T-helper 1 cell (primary cell): ENCODE measurements around the gene KLHL22.
"Not testable (repeated sequence)": the region's sequence is repeated elsewhere in the genome, so short reads cannot be mapped to it uniquely, and the experiment has no call there.

Experiments
- DNase-seq, 5 donors: peaks; one replicate each; pipeline ENCODE4 v3.0.0-alpha.2; 2012 to 2020

Gene KLHL22

DNA sequence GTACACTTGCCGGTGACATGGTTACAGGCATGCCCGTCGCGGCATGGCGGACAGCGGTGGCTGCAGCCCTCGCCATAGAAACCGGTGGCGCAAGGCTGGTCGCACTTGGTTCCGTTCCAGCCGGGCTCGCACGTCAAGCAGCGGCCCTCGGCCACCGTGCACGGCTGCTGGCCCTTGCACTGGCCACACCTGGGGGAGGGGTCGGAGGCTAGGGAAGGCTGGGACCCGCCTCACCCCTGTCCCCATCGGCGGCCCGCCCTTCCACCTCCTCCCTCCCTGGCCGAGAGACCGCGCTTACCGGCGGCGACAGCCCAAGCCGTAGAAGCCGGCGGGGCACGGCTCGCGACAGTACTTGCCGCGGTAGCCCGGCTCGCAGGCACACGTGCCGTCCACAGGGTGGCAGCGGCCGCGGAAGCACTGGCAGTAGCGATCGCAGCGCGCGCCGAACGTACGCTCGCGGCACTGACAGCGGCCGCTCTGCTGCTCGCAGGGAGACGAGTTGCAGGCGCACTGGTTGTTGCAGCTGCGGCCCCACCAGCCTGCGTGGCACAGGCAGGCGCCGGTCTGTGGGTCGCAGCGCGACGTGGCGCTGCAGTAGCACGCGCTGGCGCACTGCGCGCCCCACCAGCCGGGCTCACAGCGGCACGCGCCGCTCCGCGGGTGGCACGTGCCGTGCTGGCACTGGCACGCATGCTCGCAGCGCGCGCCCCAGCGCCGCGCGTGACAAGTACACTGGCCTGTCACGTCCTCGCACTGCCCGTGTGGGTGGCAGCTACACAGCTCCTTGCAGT lies 64.7 kb downstream of the KLHL22 start:
- DNase-seq = peak in 4 of 5 donors; percentile 46 to 76 (median 54)

DNA sequence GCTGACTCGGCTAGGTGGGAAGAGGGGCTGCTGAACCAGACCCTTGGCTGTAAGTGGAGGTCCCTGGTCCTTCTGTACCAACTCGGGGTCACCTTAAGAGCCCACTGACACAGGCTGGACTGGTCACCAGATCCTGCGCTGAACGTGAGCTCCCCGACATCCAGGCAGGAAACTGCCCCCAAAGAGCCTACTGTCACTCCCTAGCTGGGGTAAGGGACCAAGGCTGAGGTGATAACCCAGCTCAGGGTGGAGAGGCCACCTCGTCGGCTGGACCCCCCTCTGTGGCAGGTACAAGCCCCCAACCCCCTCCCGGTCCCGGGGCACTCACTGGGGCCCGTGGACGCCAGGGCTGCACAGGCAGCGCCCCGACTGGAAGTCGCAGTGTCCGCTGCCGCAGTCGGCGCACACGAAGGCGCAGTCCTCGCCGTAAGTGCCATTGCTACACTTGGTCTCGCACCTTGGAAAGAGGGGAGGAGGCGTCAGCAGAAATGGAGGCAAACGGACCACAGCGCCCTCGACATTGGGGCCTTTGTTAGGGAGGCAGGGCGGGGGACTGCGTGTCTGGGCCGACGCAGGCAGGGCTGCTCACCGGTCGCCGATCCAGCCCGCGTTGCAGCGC lies 65.4 kb downstream of the KLHL22 start:
- DNase-seq = no peak

- DNase-seq = peak; percentile 74 to 80 (median 79)
Measured at GRCh38 chr22:20429254-20430100, 66.1 kb downstream of the KLHL22 start.

DNA sequence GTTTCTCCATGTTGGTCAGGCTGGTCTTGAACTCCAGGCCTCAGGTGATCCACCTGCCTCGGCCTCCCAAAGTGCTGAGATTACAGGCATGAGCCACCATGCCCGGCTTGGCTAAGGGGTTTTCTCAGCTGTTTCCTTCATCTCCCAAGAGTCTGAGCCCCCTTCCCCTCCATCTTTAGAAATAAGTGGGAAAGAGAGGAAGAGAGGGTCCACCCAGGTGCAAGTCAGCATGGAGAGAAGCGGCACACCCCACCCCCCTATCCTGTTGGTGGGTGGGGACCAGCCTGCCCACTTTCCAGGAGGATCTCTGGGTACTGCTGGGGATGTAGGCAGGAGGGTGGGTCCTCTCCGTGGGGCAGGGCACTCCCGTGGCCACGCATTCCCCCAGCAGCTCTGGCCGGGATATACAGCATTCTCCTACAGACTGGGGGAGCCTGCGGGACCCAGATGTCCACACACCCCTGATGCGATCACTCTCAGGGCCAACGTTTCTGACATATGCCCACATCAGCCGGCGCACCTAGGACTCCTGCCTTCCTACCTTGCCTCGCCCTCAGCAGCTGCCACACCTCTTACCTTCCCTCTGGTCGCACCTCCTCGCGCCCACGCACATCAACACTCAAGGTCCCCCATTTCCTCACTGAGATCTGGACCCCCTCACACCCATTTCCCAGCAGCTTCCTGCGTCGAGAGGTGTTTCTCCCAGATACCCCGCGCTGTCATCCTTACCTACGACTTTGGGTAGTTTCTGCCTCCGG lies 66.9 kb downstream of the KLHL22 start:
- DNase-seq = no peak

DNA sequence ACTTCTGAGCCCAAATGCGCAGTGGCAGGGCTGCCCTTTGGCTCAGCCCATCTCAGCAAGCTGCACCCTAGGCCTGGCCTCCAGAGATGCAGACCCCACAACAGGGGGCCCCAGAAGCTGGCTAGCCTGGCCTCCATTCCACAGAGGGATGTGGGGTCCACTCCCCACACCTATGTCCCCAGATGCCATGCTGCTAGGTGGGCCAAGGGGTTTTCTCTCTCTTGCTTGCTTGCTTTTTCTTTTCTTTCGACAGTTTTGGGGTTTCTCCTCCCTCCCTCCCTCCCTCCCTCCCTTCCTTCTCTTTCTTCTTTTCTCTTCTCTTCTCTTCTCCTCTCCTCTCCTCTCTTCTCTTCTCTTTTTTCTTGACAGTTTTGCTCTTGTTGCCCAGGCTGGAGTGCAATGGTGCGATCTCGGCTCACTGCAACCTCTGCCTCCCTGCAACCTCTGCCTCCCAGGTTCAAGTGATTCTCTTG lies 67.6 kb downstream of the KLHL22 start:
- no peak for DNase-seq

DNA sequence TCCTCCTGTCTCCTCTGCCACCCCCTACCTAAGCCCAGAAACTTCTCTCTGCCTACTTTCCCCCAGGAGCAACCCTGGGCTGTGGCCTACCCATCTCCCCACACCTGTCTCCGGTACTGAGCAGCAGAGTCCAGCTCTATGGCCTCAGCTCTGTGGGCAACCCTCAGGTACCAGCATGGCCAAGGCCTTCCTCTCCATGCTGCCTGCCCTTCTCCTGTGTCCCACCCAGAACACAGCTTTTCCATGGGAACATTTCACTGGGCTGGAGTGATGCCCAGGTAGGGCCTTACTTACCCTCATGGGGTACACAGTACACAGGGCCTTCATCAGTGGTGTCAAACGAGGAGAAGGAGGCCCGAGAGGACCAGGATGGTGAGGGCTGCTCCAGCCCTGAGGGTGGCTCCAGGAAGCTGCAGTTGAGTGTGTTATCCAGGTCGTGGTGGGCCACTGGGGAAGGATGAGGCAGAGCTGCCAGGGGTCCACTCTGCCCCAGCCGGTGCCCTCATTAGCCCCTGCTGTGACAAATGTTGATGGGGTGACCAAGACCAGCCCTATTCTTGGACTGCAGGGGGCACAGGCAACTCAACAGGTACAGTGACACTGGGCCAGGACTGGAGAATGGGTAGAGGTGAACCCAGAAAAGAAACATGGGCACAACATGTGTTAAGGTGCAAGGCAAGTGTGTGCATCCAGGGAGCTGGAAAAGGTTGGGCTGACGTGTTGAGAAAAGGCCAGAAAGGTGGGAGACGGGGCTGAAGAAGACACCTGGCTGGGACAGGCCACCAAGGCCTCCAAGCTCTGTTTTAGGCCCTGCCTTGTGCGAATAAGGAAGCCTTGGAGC lies 68.3 kb downstream of the KLHL22 start:
- no peak for DNase-seq

DNA sequence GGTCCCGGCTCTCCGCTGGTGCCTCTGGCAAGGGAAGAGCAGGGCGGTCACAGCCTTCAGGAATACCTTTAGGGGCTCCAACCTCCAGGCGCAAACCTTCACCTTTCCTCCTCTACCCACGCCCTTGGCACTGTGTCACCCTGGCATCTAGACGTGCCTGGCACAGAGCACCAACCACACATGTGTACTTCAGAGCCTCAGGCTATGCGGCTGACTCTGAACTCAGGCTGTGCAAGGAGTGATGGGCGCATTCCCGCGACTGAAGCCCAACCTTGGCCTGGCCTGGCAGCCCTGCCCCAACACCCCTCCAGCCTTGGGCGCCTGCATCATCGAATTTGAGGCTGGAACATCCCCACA lies 69.4 kb downstream of the KLHL22 start:
- no peak for DNase-seq

DNA sequence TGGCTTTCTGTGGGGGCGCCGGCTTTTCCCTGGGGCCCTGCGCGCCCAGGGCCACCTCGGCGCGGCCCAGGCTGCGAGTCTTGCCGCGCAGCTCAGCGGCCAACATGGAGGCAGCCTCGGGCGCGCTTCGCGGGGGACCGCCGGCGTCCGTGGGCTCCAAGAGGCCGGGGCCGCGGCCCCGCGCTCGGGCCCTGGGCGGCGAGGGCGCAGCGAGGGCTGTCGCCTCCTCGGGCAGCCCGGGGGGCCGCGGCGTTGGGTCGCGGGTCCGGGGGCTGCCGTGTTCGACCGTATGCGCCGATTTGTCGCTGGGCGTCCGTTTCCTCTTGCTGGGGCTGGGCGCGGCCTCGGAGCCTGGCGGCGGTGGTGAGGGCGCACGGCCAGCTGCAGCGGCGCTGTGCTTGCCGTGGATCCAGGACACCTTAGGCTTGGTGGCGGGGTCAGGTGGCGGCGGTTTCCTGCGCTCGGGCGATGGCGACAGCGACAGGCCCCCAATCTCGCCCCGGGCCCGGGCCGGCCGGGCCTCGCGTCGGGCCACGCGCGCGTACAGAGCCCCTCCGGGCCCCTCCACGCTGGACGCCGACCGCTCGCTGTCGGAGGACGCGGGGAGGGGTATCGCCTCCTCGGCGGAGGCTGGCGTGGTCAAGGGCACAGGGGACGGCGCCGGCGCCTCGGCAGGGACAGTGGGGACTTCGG lies 69.9 kb downstream of the KLHL22 start:
- DNase-seq = no peak

- no peak for DNase-seq
Measured at GRCh38 chr22:20424932-20425565, 70.5 kb downstream of the KLHL22 start.

DNA sequence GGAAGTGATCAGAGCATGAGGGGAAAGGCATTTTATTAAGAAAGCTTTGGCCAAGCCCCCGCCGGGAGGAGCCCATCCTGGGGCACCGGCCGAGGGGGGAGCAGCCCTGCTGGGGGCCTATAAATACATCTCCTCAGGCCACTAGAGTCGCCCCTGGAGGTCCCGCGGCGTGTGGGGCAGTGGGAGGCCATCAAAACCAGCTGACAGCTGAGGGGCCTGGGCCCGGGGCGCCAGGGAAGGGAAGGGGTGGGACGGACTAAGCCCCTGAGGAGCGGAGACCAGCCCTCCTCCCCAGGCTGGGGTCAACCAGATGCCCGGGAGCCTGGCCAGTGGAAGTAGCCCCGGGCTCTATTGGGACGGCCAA lies 71.0 kb downstream of the KLHL22 start:
- no peak for DNase-seq

GRCh38 chr22:20423906-20424551 lies 71.6 kb downstream of the KLHL22 start:
- DNase-seq = no peak

DNA sequence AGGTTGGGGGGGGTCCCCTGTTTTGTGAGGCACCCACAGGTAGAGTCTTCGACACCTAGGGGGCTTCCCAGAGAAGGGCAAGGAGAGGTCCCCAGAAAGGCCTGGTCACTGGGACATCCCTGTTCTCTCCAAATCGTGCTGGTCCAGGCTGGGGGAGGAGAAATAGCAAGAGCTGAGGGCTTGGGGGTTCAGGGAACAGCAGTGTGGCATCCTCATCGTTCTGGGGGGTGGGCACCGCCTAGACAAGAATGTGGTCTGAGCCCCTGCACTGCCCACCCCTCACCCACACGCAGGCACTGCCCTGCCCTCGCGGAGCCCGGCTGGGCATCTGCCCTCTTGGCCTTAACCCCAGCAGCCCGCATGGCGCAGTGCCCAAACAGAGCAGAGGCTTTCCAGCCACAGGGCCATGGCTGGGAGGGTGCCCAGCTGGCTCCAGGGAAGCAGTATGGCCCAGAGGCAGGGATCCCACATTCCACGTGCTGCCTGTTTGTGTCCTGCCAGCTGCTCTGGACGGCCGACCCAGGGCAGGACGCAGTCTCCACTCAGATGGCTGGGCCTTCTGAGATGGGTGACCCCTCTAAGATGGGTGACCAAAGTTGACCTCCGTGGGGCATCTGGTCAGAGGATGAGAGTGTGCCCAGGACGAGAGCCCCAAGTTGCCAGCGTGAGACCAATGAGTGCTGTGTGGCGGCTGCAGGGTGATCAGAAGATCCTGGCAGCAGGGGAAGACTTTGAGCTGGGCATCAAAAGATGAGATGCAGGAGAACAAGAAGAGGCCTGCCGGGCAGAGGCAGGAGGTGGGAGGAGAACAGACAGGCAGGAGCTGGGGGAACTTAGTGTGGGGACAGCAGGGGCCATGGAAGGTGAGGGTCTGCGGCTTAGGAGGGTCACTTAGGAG lies 72.3 kb downstream of the KLHL22 start:
- DNase-seq = no peak

- DNase-seq = no peak
Measured at GRCh38 chr22:20422271-20423007, 73.2 kb downstream of the KLHL22 start.

DNA sequence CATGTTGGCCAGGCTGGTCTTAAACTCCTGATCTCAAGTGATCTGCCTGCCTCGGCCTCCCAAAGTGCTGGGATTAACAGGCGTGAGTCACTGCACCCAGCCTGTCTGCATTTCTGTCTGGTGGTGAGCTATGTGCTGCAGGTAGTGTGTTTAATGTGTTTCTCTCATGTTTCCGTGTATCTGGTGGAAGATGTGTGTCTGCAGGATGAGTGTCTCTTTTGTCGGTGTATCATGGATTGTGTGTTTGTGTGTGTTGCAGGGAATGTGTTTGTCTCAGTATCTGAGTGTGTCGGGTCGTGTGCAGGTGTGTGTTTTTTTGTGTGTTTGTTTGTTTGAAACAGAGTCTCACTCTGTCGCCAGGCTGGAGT lies 74.1 kb downstream of the KLHL22 start:
- DNase-seq = no peak

GRCh38 chr22:20420157-20420842 lies 75.3 kb downstream of the KLHL22 start:
- no peak for DNase-seq

DNA sequence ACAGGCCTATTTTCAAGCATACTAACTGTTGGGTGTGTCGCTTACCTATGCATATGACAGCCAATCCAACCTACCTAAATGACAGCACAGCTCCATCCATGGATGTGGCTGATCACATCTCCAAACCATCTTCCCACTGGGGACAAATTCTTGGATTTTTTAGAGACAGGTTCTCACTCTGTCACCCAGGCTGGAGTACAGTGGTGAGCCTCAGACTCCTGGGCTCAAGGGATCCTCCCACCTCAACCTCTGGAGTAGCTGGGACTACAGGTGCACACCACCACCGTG lies 76.0 kb downstream of the KLHL22 start:
- no peak for DNase-seq

GRCh38 chr22:20418211-20418788 lies 77.3 kb downstream of the KLHL22 start:
- peak; percentile 53 to 72 (median 71) for DNase-seq

DNA sequence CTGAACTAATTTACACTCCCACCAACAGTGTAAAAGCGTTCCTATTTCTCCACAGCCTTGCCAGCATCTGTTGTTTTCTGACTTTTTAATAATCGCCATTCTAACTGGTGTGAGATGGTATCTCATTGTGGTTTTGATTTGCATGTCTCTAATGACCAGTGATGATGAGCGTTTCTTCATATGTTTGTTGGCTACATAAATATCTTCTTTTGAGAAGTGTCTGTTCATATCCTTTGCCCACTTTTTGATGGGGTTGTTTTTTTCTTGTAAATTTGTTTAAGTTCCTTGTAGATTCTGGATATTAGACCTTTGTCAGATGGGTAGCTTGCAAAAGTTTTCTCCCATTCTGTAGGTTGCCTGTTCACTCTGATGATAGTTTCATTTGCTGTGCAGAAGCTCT lies 79.9 kb downstream of the KLHL22 start:
- DNase-seq = not testable (repeated sequence)
